HepG2 (cell line): Measurements from ENCODE around the gene ELAC1. TPM values are rescaled to one million over a fixed set of nuclear protein-coding genes. Genes with fewer than 3 reads are reported as not detected.

Experiments used
- GABPA ChIP-seq, 2 experiments: IDR thresholded peaks; 2 replicates each; pipeline ENCODE4 v1.6.1; 2011 to 2016; ENCODE audit warnings: low read depth in 2 of 2, low read length in 1 of 2, missing biosample characterization in 1 of 2, missing genetic modification characterization in 1 of 2
- HNRNPL ChIP-seq: fragments of 200-400 bp; formaldehyde crosslinking; IDR thresholded peaks from 2 replicates; pipeline ENCODE4 v1.6.1; 2017; ENCODE audit warnings: mild to moderate bottlenecking, low read depth, low read length
- KLF12 ChIP-seq: sonication (generic); formaldehyde crosslinking; IDR thresholded peaks from 2 replicates; pipeline ENCODE4 v1.4.0; 2020; ENCODE audit warnings: missing genetic modification reagents, borderline replicate concordance
- KLF13 ChIP-seq: sonication (generic); formaldehyde crosslinking; IDR thresholded peaks from 2 replicates; pipeline ENCODE4 v1.4.0; 2020; ENCODE audit warnings: mild to moderate bottlenecking, missing genetic modification reagents
- NFRKB ChIP-seq: fragments of 450-650 bp; IDR thresholded peaks from 2 replicates; pipeline ENCODE4 v1.6.1; 2017
- NFYB ChIP-seq: sonication (generic); formaldehyde crosslinking; IDR thresholded peaks from 2 replicates; pipeline ENCODE4 v1.4.0; 2020; ENCODE audit warnings: missing genetic modification reagents
- NKX3-1 ChIP-seq: sonication (generic); formaldehyde crosslinking; IDR thresholded peaks from 2 replicates; pipeline ENCODE4 v1.5.0; 2020; ENCODE audit warnings: missing genetic modification reagents
- SSRP1 ChIP-seq: IDR thresholded peaks from 2 replicates; pipeline ENCODE4 v1.6.1; 2016; ENCODE audit warnings: control low read depth
- TEAD3 ChIP-seq: optimal IDR thresholded peaks from 2 replicates; pipeline ENCODE3; 2016; ENCODE audit warnings: borderline replicate concordance
- THYN1 ChIP-seq: sonication (generic); formaldehyde crosslinking; IDR thresholded peaks from 2 replicates; pipeline ENCODE4 v1.8.1; 2023; ENCODE audit warnings: low read depth, mild to moderate bottlenecking, moderate library complexity, missing genetic modification reagents, borderline replicate concordance
- ZNF260 ChIP-seq: sonication (generic); formaldehyde crosslinking; IDR thresholded peaks from 2 replicates; pipeline ENCODE4 v1.4.0; 2020; ENCODE audit warnings: missing genetic modification reagents, low read depth, mild to moderate bottlenecking, borderline replicate concordance
- ZNF768 ChIP-seq: sonication (generic); formaldehyde crosslinking; IDR thresholded peaks from 2 replicates; pipeline ENCODE4 v1.4.0; 2020; ENCODE audit warnings: missing genetic modification reagents
- ZNF816 ChIP-seq: sonication (generic); formaldehyde crosslinking; IDR thresholded peaks from 2 replicates; pipeline ENCODE4 v1.8.0; 2022; ENCODE audit warnings: missing genetic modification reagents, mild to moderate bottlenecking, borderline replicate concordance
- polyA plus RNA-seq, 8 experiments: library from polyadenylated mRNA; depleted of rRNA in 3 of 8; stranded (reverse) in 7 of 8; unstranded in 1 of 8; fragments of >200 nt; fragmentation: Illumina TruSeq in 4 of 8; extraction: Trizol in 4 of 8; gene quantifications; 2 replicates each; pipeline versions ENCODE4 v1.2.1 to v1.2.3, GENCODE V29; 2011 to 2016; ENCODE audit warnings: low read depth in 4 of 8, missing spikeins in 1 of 8, mixed read lengths in 1 of 8; ENCODE audit not compliant: insufficient read depth in 1 of 8
- total RNA-seq, 5 experiments: library from RNA; depleted of rRNA; stranded (reverse); fragments of >200 nt; fragmentation: Illumina TruSeq; extraction: Trizol; gene quantifications; 2 replicates each; pipeline ENCODE4 v1.2.3, GENCODE V29; 2016; ENCODE audit warnings: low read depth in 1 of 5
- TF ChIP-seq, protein P1 (sequence below): sonication (generic); formaldehyde crosslinking; IDR thresholded peaks from 2 replicates; pipeline ENCODE4 v1.4.0; 2020; ENCODE audit warnings: missing genetic modification reagents
- TF ChIP-seq, protein P2 (sequence below), 2 experiments: sonication (generic) in 1 of 2; formaldehyde crosslinking in 1 of 2; IDR thresholded peaks; 2 replicates each; pipeline versions ENCODE4 v1.4.0 to v1.6.1; 2018 to 2020; ENCODE audit warnings: missing genetic modification reagents in 2 of 2, borderline replicate concordance in 1 of 2, low read depth in 1 of 2, mild to moderate bottlenecking in 1 of 2, missing biosample characterization in 1 of 2
- TF ChIP-seq, protein P3 (sequence below): sonication (generic); formaldehyde crosslinking; IDR thresholded peaks from 2 replicates; pipeline ENCODE4 v1.4.0; 2020; ENCODE audit warnings: low read depth, mild to moderate bottlenecking, missing genetic modification reagents
- TF ChIP-seq, protein P4 (sequence below): IDR thresholded peaks from 2 replicates; pipeline ENCODE4 v1.6.1; 2012; ENCODE audit warnings: low read depth, low read length, improper control_type of control experiment
- TF ChIP-seq, protein P5 (sequence below): sonication (generic); formaldehyde crosslinking; IDR thresholded peaks from 2 replicates; pipeline ENCODE4 v1.8.0; 2023; ENCODE audit warnings: mild to moderate bottlenecking, missing genetic modification reagents
- TF ChIP-seq, protein P6 (sequence below): sonication (generic); formaldehyde crosslinking; IDR thresholded peaks from 2 replicates; pipeline ENCODE4 v1.9.0; 2021; ENCODE audit warnings: missing genetic modification reagents, mild to moderate bottlenecking, borderline replicate concordance

ELAC1 gene
- total and polyA plus RNA-seq, 2 of the 13 experiments (the other 11 are each of a cell fraction or from before 2014, with no cell fraction given), result 1.9 to 3.6 TPM

DNA sequence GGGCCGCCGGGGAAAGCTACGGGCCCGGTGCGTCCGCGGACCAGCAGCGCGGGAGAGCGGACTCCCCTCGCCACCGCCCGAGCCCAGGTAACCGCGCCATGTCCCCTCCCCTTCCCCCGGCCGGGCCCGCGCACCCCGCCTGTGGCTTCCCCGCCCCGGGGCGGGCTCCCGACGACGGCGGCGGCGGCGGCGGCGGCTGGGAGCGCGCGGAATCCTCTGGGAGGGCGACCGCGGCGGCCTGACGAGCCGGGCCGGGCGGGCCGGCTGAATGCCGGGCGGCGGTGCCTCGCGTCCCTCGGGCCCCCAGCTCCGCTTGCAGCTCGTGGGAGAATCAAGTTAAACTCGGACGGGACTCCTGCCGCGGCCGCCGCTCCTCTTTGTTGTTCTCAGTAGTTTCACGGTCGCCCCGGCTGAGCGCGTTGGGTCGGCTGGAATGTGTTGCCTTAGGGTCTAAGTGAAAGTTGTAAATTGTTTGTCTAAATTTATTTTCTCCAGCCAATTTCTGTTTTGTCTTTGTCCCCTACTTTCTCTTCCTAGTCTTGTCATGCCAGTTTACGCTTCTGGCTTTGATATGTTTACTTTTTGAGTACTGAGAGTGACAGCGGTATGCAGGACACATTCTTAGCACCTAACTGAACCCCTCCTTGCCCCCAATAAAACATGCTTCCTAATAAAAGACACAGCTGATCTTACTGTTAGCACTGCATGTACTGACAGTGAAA, 62.9 kb downstream of the ELAC1 start (continued):
- TF ChIP-seq ZNF768, result peak; percentile 5; the same call in 1 of the 2 replicates
- TF ChIP-seq NFRKB, result no peak
- 0 out of 2 replicates have a peak, but pooled peaks have one; percentile 13 for TF ChIP-seq NKX3-1 (CRISPR knock-in tag)
- TF ChIP-seq, protein P1, sequence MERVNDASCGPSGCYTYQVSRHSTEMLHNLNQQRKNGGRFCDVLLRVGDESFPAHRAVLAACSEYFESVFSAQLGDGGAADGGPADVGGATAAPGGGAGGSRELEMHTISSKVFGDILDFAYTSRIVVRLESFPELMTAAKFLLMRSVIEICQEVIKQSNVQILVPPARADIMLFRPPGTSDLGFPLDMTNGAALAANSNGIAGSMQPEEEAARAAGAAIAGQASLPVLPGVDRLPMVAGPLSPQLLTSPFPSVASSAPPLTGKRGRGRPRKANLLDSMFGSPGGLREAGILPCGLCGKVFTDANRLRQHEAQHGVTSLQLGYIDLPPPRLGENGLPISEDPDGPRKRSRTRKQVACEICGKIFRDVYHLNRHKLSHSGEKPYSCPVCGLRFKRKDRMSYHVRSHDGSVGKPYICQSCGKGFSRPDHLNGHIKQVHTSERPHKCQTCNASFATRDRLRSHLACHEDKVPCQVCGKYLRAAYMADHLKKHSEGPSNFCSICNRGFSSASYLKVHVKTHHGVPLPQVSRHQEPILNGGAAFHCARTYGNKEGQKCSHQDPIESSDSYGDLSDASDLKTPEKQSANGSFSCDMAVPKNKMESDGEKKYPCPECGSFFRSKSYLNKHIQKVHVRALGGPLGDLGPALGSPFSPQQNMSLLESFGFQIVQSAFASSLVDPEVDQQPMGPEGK (CRISPR knock-in tag), result peak; percentile 21; the same call in 1 of the 2 replicates
- peak; percentile 76 for TF ChIP-seq TEAD3
- TF ChIP-seq, protein P2, sequence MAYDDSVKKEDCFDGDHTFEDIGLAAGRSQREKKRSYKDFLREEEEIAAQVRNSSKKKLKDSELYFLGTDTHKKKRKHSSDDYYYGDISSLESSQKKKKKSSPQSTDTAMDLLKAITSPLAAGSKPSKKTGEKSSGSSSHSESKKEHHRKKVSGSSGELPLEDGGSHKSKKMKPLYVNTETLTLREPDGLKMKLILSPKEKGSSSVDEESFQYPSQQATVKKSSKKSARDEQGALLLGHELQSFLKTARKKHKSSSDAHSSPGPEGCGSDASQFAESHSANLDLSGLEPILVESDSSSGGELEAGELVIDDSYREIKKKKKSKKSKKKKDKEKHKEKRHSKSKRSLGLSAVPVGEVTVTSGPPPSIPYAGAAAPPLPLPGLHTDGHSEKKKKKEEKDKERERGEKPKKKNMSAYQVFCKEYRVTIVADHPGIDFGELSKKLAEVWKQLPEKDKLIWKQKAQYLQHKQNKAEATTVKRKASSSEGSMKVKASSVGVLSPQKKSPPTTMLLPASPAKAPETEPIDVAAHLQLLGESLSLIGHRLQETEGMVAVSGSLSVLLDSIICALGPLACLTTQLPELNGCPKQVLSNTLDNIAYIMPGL (CRISPR knock-in tag; IDR thresholded peaks at IDR 0.05; ENCODE audit: borderline replicate concordance in 1 of 2, low read depth in 1 of 2), result no peak
- TF ChIP-seq, protein P3, sequence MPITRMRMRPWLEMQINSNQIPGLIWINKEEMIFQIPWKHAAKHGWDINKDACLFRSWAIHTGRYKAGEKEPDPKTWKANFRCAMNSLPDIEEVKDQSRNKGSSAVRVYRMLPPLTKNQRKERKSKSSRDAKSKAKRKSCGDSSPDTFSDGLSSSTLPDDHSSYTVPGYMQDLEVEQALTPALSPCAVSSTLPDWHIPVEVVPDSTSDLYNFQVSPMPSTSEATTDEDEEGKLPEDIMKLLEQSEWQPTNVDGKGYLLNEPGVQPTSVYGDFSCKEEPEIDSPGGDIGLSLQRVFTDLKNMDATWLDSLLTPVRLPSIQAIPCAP, result no peak
- no peak for TF ChIP-seq HNRNPL
- TF ChIP-seq, protein P4, sequence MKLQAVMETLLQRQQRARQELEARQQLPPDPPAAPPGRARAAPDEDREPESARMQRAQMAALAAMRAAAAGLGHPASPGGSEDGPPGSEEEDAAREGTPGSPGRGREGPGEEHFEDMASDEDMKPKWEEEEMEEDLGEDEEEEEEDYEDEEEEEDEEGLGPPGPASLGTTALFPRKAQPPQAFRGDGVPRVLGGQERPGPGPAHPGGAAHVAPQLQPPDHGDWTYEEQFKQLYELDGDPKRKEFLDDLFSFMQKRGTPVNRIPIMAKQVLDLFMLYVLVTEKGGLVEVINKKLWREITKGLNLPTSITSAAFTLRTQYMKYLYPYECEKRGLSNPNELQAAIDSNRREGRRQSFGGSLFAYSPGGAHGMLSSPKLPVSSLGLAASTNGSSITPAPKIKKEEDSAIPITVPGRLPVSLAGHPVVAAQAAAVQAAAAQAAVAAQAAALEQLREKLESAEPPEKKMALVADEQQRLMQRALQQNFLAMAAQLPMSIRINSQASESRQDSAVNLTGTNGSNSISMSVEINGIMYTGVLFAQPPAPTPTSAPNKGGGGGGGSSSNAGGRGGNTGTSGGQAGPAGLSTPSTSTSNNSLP, result no peak
- no peak for TF ChIP-seq GABPA (IDR thresholded peaks at IDR 0.05; ENCODE audit: low read depth, low read length)
- no peak for TF ChIP-seq GABPA (CRISPR knock-in tag; IDR thresholded peaks at IDR 0.05; ENCODE audit: low read depth)
- TF ChIP-seq, protein P5, sequence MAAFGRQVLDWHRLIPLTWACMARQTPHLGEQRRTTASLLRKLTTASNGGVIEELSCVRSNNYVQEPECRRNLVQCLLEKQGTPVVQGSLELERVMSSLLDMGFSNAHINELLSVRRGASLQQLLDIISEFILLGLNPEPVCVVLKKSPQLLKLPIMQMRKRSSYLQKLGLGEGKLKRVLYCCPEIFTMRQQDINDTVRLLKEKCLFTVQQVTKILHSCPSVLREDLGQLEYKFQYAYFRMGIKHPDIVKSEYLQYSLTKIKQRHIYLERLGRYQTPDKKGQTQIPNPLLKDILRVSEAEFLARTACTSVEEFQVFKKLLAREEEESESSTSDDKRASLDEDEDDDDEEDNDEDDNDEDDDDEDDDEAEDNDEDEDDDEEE (CRISPR knock-in tag), result no peak
- TF ChIP-seq, protein P6, sequence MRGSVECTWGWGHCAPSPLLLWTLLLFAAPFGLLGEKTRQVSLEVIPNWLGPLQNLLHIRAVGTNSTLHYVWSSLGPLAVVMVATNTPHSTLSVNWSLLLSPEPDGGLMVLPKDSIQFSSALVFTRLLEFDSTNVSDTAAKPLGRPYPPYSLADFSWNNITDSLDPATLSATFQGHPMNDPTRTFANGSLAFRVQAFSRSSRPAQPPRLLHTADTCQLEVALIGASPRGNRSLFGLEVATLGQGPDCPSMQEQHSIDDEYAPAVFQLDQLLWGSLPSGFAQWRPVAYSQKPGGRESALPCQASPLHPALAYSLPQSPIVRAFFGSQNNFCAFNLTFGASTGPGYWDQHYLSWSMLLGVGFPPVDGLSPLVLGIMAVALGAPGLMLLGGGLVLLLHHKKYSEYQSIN (CRISPR knock-in tag), result no peak
- TF ChIP-seq SSRP1, result no peak
- TF ChIP-seq THYN1 (CRISPR knock-in tag), result no peak
- peak; percentile 29; the same call in 1 of the 2 replicates for TF ChIP-seq ZNF816
- TF ChIP-seq KLF12 (CRISPR knock-in tag), result no peak; the same call in 1 of the 2 replicates
- TF ChIP-seq ZNF260, result no peak
- no peak for TF ChIP-seq KLF13 (CRISPR knock-in tag)
- no peak for TF ChIP-seq NFYB (CRISPR knock-in tag)
